Measurements from ENCODE around the gene PDE4A. TPM values are rescaled to one million over a fixed set of nuclear protein-coding genes. Genes with fewer than 3 reads are reported as not detected.
A peak's percentile ranks its signal among the peaks of the same experiment; 100 is the strongest.

Gene PDE4A
- total RNA-seq, 1 experiment from 2014 or later = 3.7 TPM

- ChIA-PET CTCF (interaction anchor here (0.6 to 2.2 kb wide), 4 partner anchors 12 to 405 kb away, joined by 3 to 9 read pairs (median 4); no protein-coding TSS in a partner anchor), POLR2A (interaction anchor here (0.6 kb wide), 2 partner anchors 116 to 251 kb away, joined by 3 to 4 read pairs; partner anchors contain the start of gene ICAM5)
- no peak overlapping the region for H3K27ac Mint-ChIP-seq (ENCODE audit: unreplicated experiment)
- intact Hi-C loops (cut with micrococcal nuclease; ENCODE audit: unreplicated experiment) = no loop called here
- Histone ChIP-seq H3K27me3 (replicated peaks; ENCODE audit: control insufficient read depth, insufficient read depth, low read length) (no peaks in the 10 kb centered on the region), H3K4me3 (ENCODE audit: low read depth, low read length) (peak overlapping the region; percentile 99), H3K36me3 (ENCODE audit: control insufficient read depth, insufficient read depth, low read length) (no peaks in the 10 kb centered on the region), H3K4me1 (no peaks in the 10 kb centered on the region), H3K9me3 (no peaks in the 10 kb centered on the region)
- no peaks in the 10 kb centered on the region for H3K9me3 Mint-ChIP-seq (ENCODE audit: unreplicated experiment)
- TF ChIP-seq CTCF (IDR thresholded peaks at IDR 0.05; ENCODE audit: insufficient read depth in 1 of 2, low read depth in 1 of 2, low read length in 1 of 2, severe bottlenecking in 1 of 2, unreplicated experiment in 1 of 2) = no peak
- peaks cover 8% of the 10 kb centered on the region for H3K27me3 Mint-ChIP-seq (ENCODE audit: insufficient read depth, unreplicated experiment)
- BruUV-seq (replicated peaks) = no TSS peak
- DNase-seq = no peak
- H3K4me1 Mint-ChIP-seq (ENCODE audit: low read depth, unreplicated experiment) = no peaks in the 10 kb centered on the region
- peak overlapping the region; percentile 93 for H3K4me3 Mint-ChIP-seq (ENCODE audit: unreplicated experiment)
- H3K36me3 Mint-ChIP-seq (ENCODE audit: insufficient read depth, unreplicated experiment) = peaks cover 35% of the 10 kb centered on the region
Observed at GRCh38 chr19:10404888-10405820, 15.2 kb upstream of the PDE4A start.

GRCh38 chr19:10406191-10406590 lies 14.1 kb upstream of the PDE4A start:
- no peak overlapping the region for H3K27ac Mint-ChIP-seq (ENCODE audit: unreplicated experiment)
- no peaks in the 10 kb centered on the region for H3K9me3 Mint-ChIP-seq (ENCODE audit: unreplicated experiment)
- TF ChIP-seq CTCF (IDR thresholded peaks at IDR 0.05; ENCODE audit: insufficient read depth in 1 of 2, low read depth in 1 of 2, low read length in 1 of 2, severe bottlenecking in 1 of 2, unreplicated experiment in 1 of 2) = no peak
- H3K4me1 ChIP-seq = no peaks in the 10 kb centered on the region
- BruUV-seq (replicated peaks) = no TSS peak
- no peaks in the 10 kb centered on the region for H3K27me3 ChIP-seq (replicated peaks; ENCODE audit: control insufficient read depth, insufficient read depth, low read length)
- no peaks in the 10 kb centered on the region for H3K36me3 ChIP-seq (ENCODE audit: control insufficient read depth, insufficient read depth, low read length)
- ChIA-PET CTCF (interaction anchor here (0.6 to 2.2 kb wide), 5 partner anchors 11 to 406 kb away, joined by 3 to 9 read pairs (median 3); partner anchors contain the start of gene TYK2), POLR2A (no interaction called here)
- intact Hi-C loops (cut with micrococcal nuclease; ENCODE audit: unreplicated experiment) = no loop called here
- no peak overlapping the region for H3K4me3 ChIP-seq (ENCODE audit: low read depth, low read length)
- no peaks in the 10 kb centered on the region for H3K4me1 Mint-ChIP-seq (ENCODE audit: low read depth, unreplicated experiment)
- no peak overlapping the region for H3K4me3 Mint-ChIP-seq (ENCODE audit: unreplicated experiment)
- no peak for DNase-seq
- no peaks in the 10 kb centered on the region for H3K9me3 ChIP-seq
- peaks cover 29% of the 10 kb centered on the region for H3K36me3 Mint-ChIP-seq (ENCODE audit: insufficient read depth, unreplicated experiment)
- H3K27me3 Mint-ChIP-seq (ENCODE audit: insufficient read depth, unreplicated experiment) = peaks cover 8% of the 10 kb centered on the region

GRCh38 chr19:10407096-10407495 lies 13.2 kb upstream of the PDE4A start:
- Mint-ChIP-seq H3K36me3 (ENCODE audit: insufficient read depth, unreplicated experiment) (peaks cover 22% of the 10 kb centered on the region), H3K27me3 (ENCODE audit: insufficient read depth, unreplicated experiment) (peaks cover 8% of the 10 kb centered on the region), H3K4me1 (ENCODE audit: low read depth, unreplicated experiment) (no peaks in the 10 kb centered on the region), H3K27ac (ENCODE audit: unreplicated experiment) (no peak overlapping the region), H3K9me3 (ENCODE audit: unreplicated experiment) (no peaks in the 10 kb centered on the region), H3K4me3 (ENCODE audit: unreplicated experiment) (no peak overlapping the region)
- no TSS peak for BruUV-seq (replicated peaks)
- no peak for TF ChIP-seq CTCF (IDR thresholded peaks at IDR 0.05; ENCODE audit: insufficient read depth in 1 of 2, low read depth in 1 of 2, low read length in 1 of 2, severe bottlenecking in 1 of 2, unreplicated experiment in 1 of 2)
- intact Hi-C loops (cut with micrococcal nuclease; ENCODE audit: unreplicated experiment) = no loop called here
- POLR2A ChIA-PET = no interaction called here
- H3K4me1 ChIP-seq = no peaks in the 10 kb centered on the region
- H3K27me3 ChIP-seq (replicated peaks; ENCODE audit: control insufficient read depth, insufficient read depth, low read length) = no peaks in the 10 kb centered on the region
- H3K9me3 ChIP-seq = no peaks in the 10 kb centered on the region
- H3K36me3 ChIP-seq (ENCODE audit: control insufficient read depth, insufficient read depth, low read length) = no peaks in the 10 kb centered on the region
- CTCF ChIA-PET = no interaction called here
- H3K4me3 ChIP-seq (ENCODE audit: low read depth, low read length) = no peak overlapping the region
- no peak for DNase-seq
